HepG2 (cell line): ENCODE measurements around the gene PRSS22. TPM values are rescaled to one million over a fixed set of nuclear protein-coding genes. Genes with fewer than 3 reads are reported as not detected.

Experiments
- ARHGAP35 ChIP-seq: sonication (generic); formaldehyde crosslinking; IDR thresholded peaks from 2 replicates; pipeline ENCODE4 v1.9.0; 2022; ENCODE audit warnings: mild to moderate bottlenecking, inconsistent platforms, moderate library complexity, missing genetic modification reagents, borderline replicate concordance
- ARID4A ChIP-seq: sonication (generic); formaldehyde crosslinking; IDR thresholded peaks from 2 replicates; pipeline ENCODE4 v1.5.0; 2020; ENCODE audit warnings: mild to moderate bottlenecking, missing genetic modification reagents, borderline replicate concordance
- BORCS8-MEF2B ChIP-seq: sonication (generic); formaldehyde crosslinking; IDR thresholded peaks from 2 replicates; pipeline ENCODE4 v1.8.0; 2022; ENCODE audit warnings: mild to moderate bottlenecking, missing genetic modification reagents
- ETS1 ChIP-seq: sonication (generic); formaldehyde crosslinking; IDR thresholded peaks from 2 replicates; pipeline ENCODE4 v1.4.0; 2020; ENCODE audit warnings: missing genetic modification reagents
- GMEB1 ChIP-seq: sonication (generic); formaldehyde crosslinking; IDR thresholded peaks from 2 replicates; pipeline ENCODE4 v1.5.1; 2020; ENCODE audit warnings: missing genetic modification reagents, mild to moderate bottlenecking, borderline replicate concordance
- HES4 ChIP-seq: sonication (generic); formaldehyde crosslinking; IDR thresholded peaks from 2 replicates; pipeline ENCODE4 v1.9.0; 2021; ENCODE audit warnings: mild to moderate bottlenecking, missing genetic modification reagents, borderline replicate concordance
- HINFP ChIP-seq: sonication (generic); formaldehyde crosslinking; IDR thresholded peaks from 2 replicates; pipeline ENCODE4 v1.4.0; 2020; ENCODE audit warnings: low read depth, mild to moderate bottlenecking, missing genetic modification reagents
- HNRNPK ChIP-seq: fragments of 200-400 bp; formaldehyde crosslinking; IDR thresholded peaks from 2 replicates; pipeline ENCODE4 v1.6.1; 2018; ENCODE audit warnings: low read length, low read depth, moderate library complexity, mild to moderate bottlenecking; ENCODE audit not compliant: poor library complexity, severe bottlenecking
- IKZF4 ChIP-seq: sonication (generic); formaldehyde crosslinking; IDR thresholded peaks from 2 replicates; pipeline ENCODE4 v1.5.1; 2020; ENCODE audit warnings: borderline replicate concordance, mild to moderate bottlenecking, low read depth, missing genetic modification reagents; ENCODE audit errors: not compliant biosample characterization
- NFYB ChIP-seq: sonication (generic); formaldehyde crosslinking; IDR thresholded peaks from 2 replicates; pipeline ENCODE4 v1.4.0; 2020; ENCODE audit warnings: missing genetic modification reagents
- PRMT3 ChIP-seq: sonication (generic); formaldehyde crosslinking; IDR thresholded peaks from 2 replicates; pipeline ENCODE4 v1.8.1; 2022; ENCODE audit warnings: low read depth, mild to moderate bottlenecking, moderate library complexity, missing genetic modification reagents, borderline replicate concordance
- TBX2 ChIP-seq: sonication (generic); formaldehyde crosslinking; IDR thresholded peaks from 2 replicates; pipeline ENCODE4 v1.5.0; 2020; ENCODE audit warnings: missing genetic modification reagents, mild to moderate bottlenecking, borderline replicate concordance
- ZBTB25 ChIP-seq: IDR thresholded peaks from 2 replicates; pipeline ENCODE4 v1.6.1; 2018; ENCODE audit warnings: missing genetic modification reagents
- ZNF160 ChIP-seq: sonication (generic); formaldehyde crosslinking; IDR thresholded peaks from 2 replicates; pipeline ENCODE4 v1.8.0; 2022; ENCODE audit warnings: mild to moderate bottlenecking, inconsistent platforms, missing genetic modification reagents
- ZNF431 ChIP-seq: sonication (generic); formaldehyde crosslinking; IDR thresholded peaks from 2 replicates; pipeline ENCODE4 v1.9.0; 2022; ENCODE audit warnings: missing genetic modification reagents, low read depth, mild to moderate bottlenecking, borderline replicate concordance
- ZNF607 ChIP-seq: sonication (generic); formaldehyde crosslinking; IDR thresholded peaks from 2 replicates; pipeline ENCODE4 v1.5.1; 2020; ENCODE audit warnings: missing genetic modification reagents, mild to moderate bottlenecking, borderline replicate concordance
- ZNF775 ChIP-seq: sonication (generic); formaldehyde crosslinking; IDR thresholded peaks from 2 replicates; pipeline ENCODE4 v1.4.0; 2020; ENCODE audit warnings: missing genetic modification reagents, mild to moderate bottlenecking, moderate library complexity, borderline replicate concordance
- polyA plus RNA-seq, 8 experiments: library from polyadenylated mRNA; depleted of rRNA in 3 of 8; stranded (reverse) in 7 of 8; unstranded in 1 of 8; fragments of >200 nt; fragmentation: Illumina TruSeq in 4 of 8; extraction: Trizol in 4 of 8; gene quantifications; 2 replicates each; pipeline versions ENCODE4 v1.2.1 to v1.2.3, GENCODE V29; 2011 to 2016; ENCODE audit warnings: low read depth in 4 of 8, missing spikeins in 1 of 8, mixed read lengths in 1 of 8; ENCODE audit not compliant: insufficient read depth in 1 of 8
- total RNA-seq, 5 experiments: library from RNA; depleted of rRNA; stranded (reverse); fragments of >200 nt; fragmentation: Illumina TruSeq; extraction: Trizol; gene quantifications; 2 replicates each; pipeline ENCODE4 v1.2.3, GENCODE V29; 2016; ENCODE audit warnings: low read depth in 1 of 5

The PRSS22 gene
- total and polyA plus RNA-seq, 2 of the 13 experiments (the other 11 are each of a cell fraction or from before 2014, with no cell fraction given) = 0.24 to 0.32 TPM

- TF ChIP-seq ZBTB25 (CRISPR knock-in tag) (no peak), ZNF160 (CRISPR knock-in tag) (peak; percentile 73; the same call in 1 of the 2 replicates), IKZF4 (CRISPR knock-in tag) (peak; percentile 43), NFYB (CRISPR knock-in tag) (peak; percentile 84), GMEB1 (CRISPR knock-in tag) (peak; percentile 84), PRMT3 (CRISPR knock-in tag) (no peak), HES4 (CRISPR knock-in tag) (no peak), HINFP (0 out of 2 replicates have a peak, but pooled peaks have one; percentile 60), ARID4A (CRISPR knock-in tag) (peak; percentile 73), ZNF431 (CRISPR knock-in tag) (0 out of 2 replicates have a peak, but pooled peaks have one; percentile 53), BORCS8-MEF2B (CRISPR knock-in tag) (peak; percentile 46; the same call in 1 of the 2 replicates), ZNF607 (CRISPR knock-in tag) (peak; percentile 53), ARHGAP35 (peak; percentile 65; the same call in 1 of the 2 replicates), ZNF775 (CRISPR knock-in tag) (no peak), HNRNPK (peak; percentile 84), TBX2 (CRISPR knock-in tag) (peak; percentile 69; the same call in 1 of the 2 replicates), ETS1 (no peak)
Measured at GRCh38 chr16:2882650-2883457, 24.9 kb upstream of the PRSS22 start, which contains the start of gene FLYWCH2 (continued).
